Activated CD8-positive, alpha-beta memory T cell treated with anti-CD3 and anti-CD28 coated beads, Interleukin-2, amount 10 ng/mL, durations not matched to agents 7 days and 5 days (primary cell): ENCODE data around the gene PYGB. TPM values are rescaled to one million over a fixed set of nuclear protein-coding genes. Genes with fewer than 3 reads are reported as not detected.

Experiments used
- total RNA-seq, 2 experiments: library from RNA; stranded (reverse); gene quantifications; one replicate each; pipeline ENCODE4 v1.2.3, GENCODE V29; 2021

Gene PYGB
- total RNA-seq, 2 experiments from 2014 or later: 28.4 to 36.8 TPM

Other genes with a start within 250 kb of the PYGB start
- gene ACSS1, start 189.9 kb upstream of the PYGB start, total RNA-seq: 10 to 100 TPM; 44.4 TPM
- gene VSX1, start 165.9 kb upstream of the PYGB start, total RNA-seq: not detected
- gene ENTPD6, start 52.4 kb upstream of the PYGB start, total RNA-seq: 10 to 100 TPM; 37.6 to 42.0 TPM
- gene ABHD12, start 142.8 kb downstream of the PYGB start, total RNA-seq: 10 to 100 TPM; 27.9 to 29.2 TPM
- 10 to 100 TPM; 36.0 to 36.5 TPM for gene GINS1, start 159.6 kb downstream of the PYGB start, total RNA-seq